Transverse colon (tissue), 4 donors: ENCODE measurements around the gene MAIP1.

Experiments
- CTCF ChIP-seq, 5 experiments: fragments of 200-600 bp in 3 of 5; fragments of 450-650 bp in 2 of 5; sonication (generic) in 3 of 5; IDR thresholded peaks; 1 replicate in 2 of 5; 2 replicates in 3 of 5; pipeline ENCODE4 v1.5.1; 2016 to 2017; ENCODE audit warnings: antibody characterized with exemption in 5 of 5, inconsistent platforms in 3 of 5, mild to moderate bottlenecking in 2 of 5, moderate library complexity in 1 of 5
- POLR2AphosphoS5 ChIP-seq, 3 donors: sonication (generic); formaldehyde crosslinking; IDR thresholded peaks; one replicate each; pipeline ENCODE4 v1.6.1; 2016; ENCODE audit warnings: antibody characterized with exemption in 3 of 3

- TF ChIP-seq CTCF (IDR thresholded peaks at IDR 0.05) = no peak
- no peak for TF ChIP-seq POLR2AphosphoS5 (IDR thresholded peaks at IDR 0.05)
Observed at GRCh38 chr2:199928626-199929025, 26.8 kb upstream of the MAIP1 start.
